Activated CD4-positive, alpha-beta T cell treated with anti-CD3 and anti-CD28 coated beads for 48 hours (primary cell): ENCODE data around the gene BTBD2.

Experiments used
- DNase-seq: peaks from one replicate; pipeline ENCODE4 v3.0.0-alpha.2; 2020

BTBD2 gene

DNA sequence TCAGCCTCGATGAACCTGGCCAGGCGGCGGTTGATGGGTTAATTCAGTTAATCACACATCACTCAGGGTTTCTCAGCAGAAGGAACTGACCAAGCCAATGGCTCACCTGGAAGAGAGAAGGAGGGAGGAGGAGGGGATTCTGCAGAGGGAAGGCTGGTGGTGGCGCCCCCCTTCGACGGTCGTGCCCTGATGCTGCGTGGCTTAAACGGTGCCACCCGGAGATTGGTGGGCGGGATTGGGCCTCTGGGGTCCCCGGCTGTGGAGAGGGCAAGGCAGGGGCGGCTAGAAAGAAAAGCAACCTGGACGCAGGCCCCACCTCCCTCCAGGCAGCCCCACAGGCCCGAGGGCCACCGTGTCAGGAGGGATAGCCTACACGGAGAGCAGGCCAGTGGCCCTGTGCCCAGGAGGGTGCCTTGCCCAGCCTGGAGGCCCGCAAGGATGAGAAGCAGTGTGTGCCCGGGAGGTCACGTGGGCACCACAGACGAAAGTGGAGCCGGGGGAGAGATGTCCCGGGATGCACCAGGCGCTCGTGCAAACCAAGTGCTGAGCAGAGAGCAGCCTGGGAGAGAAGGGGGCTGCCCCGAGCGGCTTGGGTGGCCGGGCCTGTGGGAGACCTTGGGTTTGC lies 58.5 kb downstream of the BTBD2 start:
- no peak for DNase-seq

DNA sequence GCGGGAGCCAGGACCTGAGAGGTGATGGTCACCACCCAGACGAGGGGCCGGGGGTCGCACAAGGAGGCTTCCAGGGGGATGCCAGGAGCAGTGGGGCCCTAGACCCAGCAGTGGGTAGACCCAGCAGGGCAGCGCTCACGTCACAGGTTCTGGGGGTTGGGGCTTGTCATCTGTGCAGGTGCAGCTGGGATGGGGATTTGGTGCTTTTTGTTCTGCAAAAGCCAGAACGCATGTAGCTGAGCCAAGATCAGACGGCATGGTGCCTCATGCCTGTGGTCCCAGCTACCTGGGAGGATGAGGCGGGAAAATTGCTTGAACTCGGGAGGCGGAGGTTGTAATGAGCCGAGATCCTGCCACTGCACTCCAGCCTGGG lies 59.4 kb downstream of the BTBD2 start:
- DNase-seq, result no peak

DNA sequence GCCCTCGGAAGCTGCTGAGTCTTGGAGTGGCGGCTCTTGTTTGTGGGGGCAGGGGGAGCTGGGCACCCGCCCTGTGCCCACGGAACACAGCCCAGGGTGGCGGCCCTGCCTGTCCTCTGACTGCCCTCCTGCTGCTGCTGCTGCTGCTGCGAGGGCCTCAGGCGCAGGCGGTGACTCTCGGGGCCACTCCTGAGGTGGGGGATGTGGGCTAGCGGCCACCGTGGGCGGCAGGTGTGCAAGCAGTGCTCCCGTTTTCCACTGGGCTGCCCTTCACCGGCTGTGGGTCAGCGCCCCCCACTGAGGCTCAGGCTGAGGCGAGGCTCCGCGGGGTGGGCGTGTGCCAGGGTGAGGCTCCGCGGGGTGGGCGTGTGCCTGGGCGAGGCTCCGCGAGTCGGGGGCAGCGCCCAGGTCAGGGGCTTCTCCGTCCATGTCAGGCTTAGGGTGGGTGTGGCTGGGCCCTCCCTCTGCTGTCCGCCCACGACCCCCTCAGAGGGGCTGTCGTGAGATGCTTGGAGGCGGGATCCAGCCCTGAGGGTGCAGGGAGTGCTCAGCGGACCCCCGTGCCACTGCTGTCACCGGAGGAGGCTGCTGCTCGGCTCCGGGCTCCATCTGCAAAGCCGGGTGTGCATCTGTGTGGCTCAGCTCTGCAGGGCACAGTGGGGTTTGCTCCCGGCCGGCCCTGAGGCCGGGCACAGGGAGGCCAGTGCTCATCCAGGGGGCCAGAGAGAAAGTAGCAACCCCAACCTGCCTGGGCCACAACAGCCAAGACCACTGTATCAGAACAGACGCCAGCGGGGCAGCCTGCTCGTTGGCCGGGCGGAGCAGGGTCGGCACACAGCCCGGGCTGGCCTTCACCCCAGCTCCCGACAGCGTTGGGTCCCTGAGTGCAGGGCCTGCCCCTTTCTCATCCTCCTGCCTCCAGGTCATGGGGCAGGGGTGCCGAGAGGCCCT lies 60.1 kb downstream of the BTBD2 start:
- DNase-seq, result no peak

DNA sequence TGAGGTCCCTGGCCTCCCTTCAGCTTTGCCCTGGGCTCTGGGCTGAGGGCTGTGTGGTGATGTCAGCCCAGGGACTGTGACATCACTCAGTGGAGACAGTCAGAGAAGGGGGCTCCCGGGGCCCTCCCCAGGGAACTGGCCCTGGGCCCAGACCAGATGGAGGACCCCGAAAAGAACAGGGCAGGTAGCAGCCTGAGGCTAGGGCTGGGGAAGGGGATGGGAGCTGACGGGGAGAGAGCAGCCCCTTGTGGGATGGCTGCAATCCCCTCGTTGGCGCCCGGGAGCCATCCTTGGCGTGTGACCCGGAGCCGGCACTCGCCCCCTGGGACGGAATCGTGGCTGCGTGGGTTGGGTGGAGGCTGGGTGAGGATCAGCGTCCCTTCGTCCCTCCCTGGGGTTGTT lies 61.0 kb downstream of the BTBD2 start:
- DNase-seq, result no peak

DNA sequence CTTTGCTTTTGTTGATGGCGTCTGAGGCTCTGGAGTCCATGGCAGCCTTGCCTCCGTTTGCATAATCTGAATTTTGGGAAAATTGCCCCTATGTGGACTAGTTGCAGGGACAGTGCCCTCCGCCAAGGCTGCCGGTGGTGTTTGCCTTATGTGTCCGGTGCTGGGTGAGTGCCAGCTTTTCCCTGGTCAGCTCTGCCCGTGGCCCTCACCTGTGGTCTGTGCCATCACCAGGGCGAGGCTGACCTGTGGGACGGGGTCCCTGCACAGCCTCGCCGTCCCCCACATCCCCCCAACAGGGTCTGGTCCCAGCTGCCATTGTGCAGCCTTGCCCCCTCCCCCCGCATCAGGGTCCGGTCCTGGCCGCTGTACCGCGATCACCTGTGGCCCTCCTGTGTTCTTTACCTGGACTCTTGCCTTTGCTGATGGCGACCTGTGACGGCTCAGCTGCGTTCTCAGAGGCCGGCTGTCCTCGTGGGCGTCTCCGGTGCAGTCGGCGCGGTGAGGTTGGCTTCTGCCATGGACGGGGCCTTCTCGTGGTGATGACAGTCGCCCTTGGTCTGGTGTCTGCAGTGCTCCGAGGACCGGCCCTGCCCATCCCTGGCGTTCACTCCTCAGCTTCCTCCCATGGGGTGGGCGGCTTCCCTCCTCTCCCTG lies 61.9 kb downstream of the BTBD2 start:
- DNase-seq, result no peak

DNA sequence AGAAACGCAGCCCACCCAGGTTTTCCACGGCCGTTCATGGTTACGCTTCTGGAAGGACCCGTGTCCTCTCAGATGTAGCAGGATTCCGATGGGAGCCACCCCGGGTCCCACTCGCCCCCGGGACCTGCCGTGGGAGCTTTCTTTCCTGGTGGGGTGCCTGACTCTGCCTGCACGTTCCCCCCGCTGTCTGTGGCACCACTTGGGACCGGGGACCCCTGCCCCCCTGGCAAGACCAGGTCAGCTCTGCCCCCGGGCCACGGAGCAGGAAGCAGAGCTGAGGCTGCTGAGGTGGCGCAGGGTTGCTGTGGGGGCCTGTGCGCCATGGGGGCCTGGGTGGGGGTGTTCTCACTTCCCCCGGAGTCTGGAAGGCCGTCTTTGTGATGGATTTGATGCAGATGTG lies 62.5 kb downstream of the BTBD2 start:
- no peak for DNase-seq

DNA sequence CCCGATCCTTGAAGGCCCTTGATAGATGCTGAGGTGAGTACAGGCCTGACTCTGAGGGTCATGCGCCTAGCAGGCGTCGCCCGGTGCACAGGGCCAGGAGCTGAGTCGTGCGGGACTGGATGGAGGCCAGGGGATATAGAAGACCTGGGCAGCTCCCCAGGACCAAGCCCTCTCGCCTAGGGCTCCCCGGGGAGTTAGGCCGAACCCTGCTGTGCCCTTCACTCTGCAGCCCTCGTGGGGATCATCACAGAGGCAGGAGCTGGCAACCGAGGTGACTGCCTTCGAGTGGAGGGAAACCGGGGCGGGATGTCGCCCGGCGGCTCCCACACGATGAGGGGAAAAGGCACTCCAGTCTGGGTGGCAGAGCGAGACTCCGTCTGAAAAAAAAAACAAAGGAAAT lies 62.9 kb downstream of the BTBD2 start:
- no peak for DNase-seq

DNA sequence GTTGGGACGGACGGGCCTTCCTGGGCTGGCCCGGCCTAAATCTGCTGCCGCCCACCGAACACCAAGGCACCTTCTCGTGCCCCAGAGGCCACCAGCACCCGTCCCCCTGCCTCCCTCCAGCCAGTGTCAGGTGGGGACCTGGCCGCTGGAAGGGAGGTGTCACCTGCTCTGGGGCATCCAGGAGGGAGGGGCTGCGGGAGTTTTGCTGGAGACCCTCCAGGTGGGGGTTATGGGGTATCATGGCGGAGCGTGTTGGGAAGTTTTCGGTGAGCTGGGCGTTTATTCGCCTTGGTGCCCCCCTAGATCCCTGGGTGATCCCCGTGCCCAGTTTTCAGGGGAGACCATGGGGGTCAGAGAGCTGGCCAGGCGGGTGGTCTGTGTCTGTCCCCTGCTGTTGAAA lies 64.9 kb downstream of the BTBD2 start:
- DNase-seq, result no peak

DNA sequence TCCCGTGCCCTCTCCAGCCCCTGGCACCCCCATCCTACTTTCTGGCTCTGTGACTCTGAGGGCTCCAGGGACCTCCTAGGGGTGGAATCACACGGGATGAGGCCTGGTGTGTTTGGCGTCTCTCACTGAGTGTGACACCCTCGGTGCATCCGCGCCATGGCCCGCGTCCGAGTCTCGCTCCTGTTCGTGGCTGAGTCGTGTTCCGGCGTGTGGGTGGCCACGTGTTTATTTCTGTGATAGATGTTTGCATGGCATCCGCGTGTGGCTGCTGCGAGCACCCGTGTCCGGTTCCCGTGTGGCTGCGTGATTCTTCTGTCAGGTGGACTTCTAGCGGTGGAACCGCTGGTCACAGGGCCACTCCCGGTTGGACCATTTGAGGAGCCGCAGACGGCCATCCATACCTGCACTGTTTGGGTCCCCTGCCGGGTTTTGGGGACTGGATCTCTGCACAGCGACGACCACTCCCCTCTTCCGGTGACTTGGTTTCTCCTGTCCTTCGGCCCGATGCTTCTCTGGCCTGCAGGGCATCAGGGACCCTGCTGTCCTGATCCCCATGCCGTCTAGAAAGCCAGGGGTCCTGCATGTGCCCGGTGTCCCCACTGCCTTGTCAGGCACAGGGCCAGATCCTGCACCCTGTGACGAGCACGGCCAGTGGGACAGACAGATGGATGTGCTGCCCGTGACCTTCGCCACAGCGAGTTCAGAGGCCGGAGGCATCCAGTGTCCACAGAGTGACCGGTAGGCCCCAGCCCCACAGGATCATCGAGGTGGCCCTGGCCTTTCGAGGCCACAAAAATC lies 66.0 kb downstream of the BTBD2 start:
- DNase-seq, result no peak

DNA sequence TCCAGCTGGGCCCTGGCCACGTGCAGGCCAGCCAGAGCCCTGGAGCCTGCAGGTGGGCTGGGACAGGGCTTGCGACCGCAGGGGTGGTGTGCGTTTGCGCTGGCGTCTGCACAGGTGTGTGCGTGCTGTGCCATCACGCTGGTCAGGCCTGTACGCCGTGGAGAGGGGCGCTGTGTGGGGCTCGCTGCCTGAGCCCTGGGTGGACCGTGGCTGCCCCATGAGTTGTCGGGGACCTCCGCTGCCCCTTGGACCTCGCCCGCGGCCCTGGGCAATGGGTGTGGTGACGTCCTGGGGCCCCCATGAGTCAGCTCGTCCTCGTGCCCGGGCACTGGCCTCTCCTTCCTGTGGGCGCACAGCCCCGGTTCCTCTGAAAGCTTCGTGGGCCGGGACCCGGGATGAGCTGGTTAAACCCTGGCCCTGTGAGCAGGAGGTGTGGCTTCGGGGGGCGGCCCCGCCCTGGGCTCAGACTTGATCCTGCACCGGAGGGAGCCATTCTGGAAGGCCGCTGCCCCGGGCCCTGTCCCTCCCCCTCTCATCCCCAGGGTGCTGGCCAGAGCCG lies 67.8 kb downstream of the BTBD2 start:
- DNase-seq, result no peak

DNA sequence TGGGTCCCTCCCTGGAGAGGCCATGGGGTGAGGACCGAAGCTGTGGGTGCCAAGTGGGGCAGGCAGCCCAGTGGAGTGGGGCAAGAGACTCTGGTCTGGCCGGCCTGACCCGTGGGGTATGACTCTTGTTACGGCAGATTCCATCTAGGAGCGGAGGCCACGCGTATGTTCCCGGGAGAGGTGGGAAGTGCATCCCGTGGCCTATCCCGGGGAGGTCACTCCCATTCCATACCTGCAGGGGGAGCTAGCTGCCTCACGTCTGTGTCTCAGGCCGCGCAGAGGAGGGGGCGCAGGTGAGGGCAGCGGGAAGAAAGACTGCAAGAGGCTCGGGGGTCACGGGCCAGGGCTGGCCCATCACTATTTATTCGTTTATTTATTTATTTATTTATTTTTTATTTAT lies 69.6 kb downstream of the BTBD2 start:
- peak; percentile 48 for DNase-seq

DNA sequence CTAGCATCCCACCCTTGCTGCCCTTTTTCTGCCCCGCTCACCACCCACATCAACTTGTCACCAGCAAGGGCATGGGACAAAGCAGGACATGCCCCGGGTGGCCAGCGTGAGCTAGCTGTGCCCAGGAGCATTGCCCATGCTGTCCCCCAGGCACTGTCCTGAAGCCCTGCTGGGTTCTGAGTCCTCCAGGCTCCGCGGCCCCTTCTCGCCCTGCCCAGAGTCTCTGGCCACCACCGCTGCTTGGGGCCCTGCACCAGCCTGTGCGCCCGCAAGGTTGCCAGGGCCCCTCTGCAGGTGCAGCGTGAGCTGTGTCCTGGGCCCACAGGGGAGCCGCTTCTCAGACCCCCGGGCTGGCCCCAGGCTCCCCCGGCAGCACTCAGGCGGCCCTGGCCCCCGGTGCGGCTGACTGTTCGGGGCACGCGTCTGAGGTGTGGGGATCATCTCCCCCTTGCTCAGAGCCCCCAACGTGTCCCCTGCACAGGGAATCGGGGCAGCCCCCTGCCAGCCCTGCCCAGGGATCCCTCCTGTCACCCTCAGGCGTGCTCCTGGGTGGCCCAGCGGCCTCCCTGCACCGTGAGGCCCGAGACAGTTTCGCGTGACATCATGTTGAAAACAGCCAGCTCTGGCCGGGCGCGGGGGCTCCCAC lies 70.5 kb downstream of the BTBD2 start:
- no peak for DNase-seq

DNA sequence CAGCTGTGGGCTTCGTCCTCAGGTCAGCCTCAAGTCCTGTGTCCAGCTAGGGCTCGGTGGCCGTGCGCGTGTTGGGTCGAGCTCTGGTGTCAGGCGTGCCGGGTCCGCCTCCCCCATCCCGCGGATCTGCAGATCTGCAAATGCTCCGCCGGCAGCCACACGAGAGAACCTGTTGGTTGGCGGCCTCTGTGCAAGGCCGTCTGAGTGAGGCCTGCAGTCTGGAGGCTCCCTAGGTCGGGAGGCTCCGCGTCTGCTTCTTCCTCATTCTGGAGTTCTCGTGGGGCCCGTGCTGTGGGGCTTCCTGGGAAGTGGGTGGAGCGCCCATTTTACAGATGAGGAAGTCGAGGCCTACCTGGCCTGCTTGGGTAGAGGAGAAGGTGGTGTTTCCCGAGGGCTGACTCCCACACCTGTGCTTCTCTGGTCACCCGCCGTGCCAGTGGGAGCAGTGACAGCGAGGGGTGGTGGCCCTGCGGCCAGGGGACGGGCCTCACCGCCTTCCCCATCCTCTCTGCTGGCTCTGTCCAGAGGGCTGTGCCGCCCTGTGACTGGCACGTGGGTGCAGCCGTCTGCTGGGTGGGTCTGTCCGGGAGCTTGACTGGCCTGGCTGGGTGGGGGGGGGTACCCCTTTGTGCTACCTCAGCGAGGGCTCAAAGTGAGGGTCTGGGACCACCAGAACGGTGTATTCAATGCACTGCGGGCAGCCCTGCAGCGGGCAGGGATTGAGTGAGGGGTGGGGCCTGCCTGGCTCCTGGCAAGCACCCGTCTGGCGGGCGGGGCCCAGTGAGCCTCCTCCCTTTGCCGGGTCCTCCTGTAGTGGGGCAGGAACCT lies 71.2 kb downstream of the BTBD2 start:
- DNase-seq, result no peak

DNA sequence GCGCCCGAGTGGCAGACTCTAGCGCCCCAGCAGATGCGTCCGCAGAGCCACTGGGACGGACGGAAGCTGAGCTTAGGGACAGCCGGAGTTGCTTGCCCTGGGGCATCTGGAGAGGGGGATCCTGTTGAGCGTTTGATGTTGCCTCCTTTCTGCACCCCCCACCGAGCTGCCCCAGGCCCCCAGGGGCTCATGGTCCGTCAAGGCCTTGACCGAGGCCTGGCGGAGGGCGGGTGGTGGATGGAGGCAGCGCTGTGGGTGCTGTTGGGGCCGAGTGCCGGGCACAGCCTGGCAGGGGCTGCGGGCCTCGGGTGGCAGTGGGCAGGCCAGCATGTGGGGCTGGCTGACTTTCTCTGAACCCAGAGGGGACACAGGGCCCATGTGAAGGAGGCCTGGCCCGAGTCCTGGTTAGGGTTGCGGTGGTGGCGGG lies 71.8 kb downstream of the BTBD2 start:
- DNase-seq, result no peak

DNA sequence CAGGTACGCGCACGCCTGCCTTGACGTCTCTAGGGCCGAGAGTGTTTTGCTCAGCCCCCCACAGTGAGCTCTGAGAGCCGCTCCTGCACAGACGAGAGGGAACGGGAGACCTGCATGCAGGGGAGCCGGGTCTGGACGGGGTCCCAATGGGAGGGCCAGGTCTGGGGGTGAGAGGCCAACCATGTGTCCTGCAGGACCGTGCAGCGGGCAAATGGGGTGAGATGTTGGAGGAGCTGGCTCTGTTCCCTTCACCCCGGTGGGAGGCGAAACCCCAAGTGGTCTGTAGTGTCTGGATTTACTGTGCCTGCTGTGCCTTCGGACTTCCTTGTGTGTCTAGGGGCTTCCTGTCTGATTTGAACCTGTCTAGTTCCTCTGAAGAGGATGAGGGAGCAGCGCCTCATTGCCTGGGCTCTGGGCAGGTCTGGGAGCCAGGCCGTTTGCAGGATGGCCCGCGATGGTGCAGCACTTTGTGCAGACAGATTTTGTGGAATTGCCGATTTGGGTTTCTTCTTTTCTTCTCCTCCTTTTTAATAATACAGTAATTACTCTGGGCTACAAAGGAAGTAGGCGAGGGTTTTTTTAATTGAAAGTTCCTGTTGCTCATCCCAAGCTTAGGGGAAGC lies 72.5 kb downstream of the BTBD2 start:
- DNase-seq, result no peak

DNA sequence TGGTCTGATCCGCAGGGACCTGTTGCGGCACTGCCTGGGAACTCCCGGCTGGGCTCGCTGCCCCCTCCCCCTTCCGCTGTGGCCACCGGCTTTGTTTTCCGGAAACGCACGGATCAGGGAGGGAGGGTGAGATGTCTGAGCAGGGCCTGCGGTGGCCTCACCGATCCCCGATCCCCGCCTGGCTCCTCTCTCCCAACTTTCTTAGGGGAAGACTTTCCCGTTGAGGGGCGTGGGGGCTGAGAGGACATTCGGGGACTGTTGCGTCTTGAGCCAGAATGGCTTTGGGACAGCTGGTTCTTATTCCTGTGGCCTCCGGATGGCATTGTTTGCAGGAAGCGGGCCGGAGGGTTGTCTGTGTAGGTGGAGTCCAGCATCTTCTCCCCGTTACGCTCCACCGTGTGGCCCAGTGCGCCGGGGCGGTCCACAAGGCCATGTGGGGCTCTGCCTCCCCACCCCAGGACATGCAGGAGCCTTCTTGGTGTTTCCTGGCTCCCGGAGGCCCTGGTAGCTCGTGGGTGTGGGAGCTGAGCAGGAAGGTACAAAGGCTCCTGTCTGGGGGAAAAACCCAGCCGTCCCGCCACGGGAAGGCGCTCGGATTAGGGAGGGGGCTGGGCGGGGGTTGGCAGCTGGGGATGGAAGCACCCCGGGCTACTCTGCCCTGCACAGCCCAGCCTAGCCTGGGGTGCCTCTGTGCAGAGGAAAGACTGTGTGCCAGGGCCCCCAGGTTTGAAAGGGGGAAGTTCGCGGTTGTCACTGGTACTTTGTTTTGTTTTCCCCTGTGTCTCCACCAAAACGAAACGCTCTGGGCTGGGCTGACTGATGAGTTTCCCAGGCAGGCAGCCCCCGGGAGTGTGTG lies 73.2 kb downstream of the BTBD2 start:
- peak; percentile 77 for DNase-seq

DNA sequence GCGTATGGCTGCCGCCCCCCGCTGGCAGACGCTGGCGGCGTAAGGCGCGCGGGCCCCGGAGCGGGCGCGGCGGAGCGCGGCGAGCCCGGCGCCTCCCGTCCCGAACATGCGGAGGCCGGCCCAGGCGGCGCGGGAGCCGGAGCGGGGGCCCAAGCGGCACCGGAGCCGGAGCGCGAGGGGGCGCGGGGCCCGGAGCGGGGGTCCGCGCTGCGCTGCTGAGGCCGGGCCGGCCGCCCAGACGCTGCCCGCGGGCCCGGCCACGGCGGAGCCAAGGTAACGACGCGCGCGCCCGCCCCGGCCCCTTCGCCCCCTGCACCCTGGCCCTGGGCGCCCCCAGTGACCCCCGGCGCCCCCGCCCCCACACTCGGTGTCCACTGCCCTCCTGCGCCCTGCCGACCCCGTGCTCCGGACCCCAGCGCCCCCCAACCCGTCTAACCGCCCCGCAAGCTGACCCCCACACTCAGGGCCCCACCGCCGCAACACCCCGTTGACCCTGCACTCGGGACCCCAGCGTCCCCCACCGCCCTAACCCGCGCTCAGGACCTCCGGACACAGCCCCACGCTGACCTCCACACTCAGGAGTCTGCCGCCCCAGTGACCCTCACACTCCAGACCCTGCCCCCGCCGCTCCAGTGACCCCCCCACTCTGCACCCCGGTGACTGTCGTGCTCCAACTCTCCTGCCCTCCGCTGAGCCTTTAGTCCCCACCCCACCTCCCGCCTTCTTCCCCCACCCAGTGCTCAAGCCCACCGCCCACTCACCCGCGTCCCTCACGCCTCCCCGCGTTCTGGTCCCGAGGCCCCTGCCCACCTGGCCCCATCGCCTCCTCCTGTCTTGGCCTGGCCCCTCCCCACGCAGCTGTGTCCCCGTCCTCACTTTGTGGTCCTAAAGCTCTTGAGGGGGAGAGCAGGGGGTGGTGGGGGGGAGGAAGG lies 74.1 kb downstream of the BTBD2 start, which contains the start of gene CSNK1G2:
Gene CSNK1G2, plus strand, starts transcription at position 27 of the 932 bp plus-strand sequence. CDS start 28,601 bp downstream, outside the sequence.
- DNase-seq, result no peak

DNA sequence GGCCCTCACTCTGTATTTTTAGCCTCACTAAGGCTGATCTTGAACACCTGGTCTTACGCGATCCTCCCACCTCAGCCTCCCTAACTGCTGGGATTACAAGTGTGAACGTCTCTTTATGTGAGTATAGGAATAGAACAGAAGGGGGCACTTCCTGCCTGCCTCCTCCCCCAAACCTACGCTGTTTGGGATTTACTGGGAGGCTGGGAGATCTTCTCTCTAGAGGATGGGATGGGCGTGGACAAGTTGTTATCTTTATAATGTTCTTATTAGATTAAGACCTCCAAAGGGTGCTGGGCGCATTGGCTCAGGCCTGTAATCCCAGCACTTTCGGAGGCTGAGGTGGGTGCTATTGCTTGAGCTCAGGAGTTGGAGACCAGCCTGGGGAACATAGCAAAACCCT lies 77.4 kb downstream of the BTBD2 start:
- no peak for DNase-seq
